SU-DHL-6 (cell line): Measurements from ENCODE around the gene HMCN2.

Experiments
- EZH2phosphoT487 ChIP-seq: fragments of 200-600 bp; sonication (generic), shearing (Covaris generic); conservative IDR thresholded peaks from 2 replicates; pipeline ENCODE4 v1.6.1; 2018; ENCODE audit warnings: mild to moderate bottlenecking, antibody characterized with exemption, low read length, moderate library complexity, mixed read lengths
- TF ChIP-seq, protein P1 (sequence below): fragments of 200-600 bp; sonication (generic); IDR thresholded peaks from one replicate; pipeline ENCODE4 v1.5.1; 2017; ENCODE audit warnings: antibody characterized with exemption, mild to moderate bottlenecking, low read length, moderate library complexity; ENCODE audit not compliant: insufficient read depth, poor library complexity, severe bottlenecking

DNA sequence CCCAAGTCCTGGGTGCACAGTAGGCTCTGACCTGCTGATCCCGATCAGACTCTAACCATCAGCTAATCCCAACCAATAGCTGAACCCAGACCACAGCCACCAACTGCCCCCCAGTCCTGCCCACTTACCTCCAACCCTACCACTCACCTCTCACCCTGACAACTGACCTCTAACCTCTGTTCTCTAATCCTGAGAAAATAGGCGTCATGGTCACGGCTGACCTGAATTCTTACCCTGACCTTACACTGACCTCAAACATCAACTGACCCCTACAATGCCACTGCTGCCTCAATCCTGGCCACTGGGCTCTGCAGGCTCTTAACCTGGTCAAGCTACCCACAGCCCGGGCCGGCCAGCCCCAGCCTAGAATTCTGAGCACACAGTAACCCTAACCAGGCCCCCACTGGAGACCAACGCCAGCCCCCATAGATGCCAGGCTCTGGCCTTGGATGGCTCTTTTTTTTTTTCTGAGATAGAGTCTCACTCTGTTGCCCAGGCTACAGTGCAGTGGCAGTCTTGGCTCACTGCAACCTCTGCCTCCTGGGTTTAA, 115.4 kb downstream of the HMCN2 start:
- TF ChIP-seq, protein P1, sequence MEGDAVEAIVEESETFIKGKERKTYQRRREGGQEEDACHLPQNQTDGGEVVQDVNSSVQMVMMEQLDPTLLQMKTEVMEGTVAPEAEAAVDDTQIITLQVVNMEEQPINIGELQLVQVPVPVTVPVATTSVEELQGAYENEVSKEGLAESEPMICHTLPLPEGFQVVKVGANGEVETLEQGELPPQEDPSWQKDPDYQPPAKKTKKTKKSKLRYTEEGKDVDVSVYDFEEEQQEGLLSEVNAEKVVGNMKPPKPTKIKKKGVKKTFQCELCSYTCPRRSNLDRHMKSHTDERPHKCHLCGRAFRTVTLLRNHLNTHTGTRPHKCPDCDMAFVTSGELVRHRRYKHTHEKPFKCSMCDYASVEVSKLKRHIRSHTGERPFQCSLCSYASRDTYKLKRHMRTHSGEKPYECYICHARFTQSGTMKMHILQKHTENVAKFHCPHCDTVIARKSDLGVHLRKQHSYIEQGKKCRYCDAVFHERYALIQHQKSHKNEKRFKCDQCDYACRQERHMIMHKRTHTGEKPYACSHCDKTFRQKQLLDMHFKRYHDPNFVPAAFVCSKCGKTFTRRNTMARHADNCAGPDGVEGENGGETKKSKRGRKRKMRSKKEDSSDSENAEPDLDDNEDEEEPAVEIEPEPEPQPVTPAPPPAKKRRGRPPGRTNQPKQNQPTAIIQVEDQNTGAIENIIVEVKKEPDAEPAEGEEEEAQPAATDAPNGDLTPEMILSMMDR = no peak
- no peak for TF ChIP-seq EZH2phosphoT487
